Measurements from ENCODE around the gene ITGB1.
"Not testable (repeated sequence)": the region's sequence is repeated elsewhere in the genome, so short reads cannot be mapped to it uniquely, and the experiment has no call there.

Gene ITGB1

GRCh38 chr10:32937911-32938424 is 20.1 kb downstream of the ITGB1 start:
- DNase-seq (ENCODE audit: low spot score): peak; percentile 28

GRCh38 chr10:32932225-32932729 is 25.8 kb downstream of the ITGB1 start:
- DNase-seq (ENCODE audit: low spot score): no peak

- no peak for DNase-seq (ENCODE audit: low spot score)
Observed at GRCh38 chr10:32931593-32931992, 26.4 kb downstream of the ITGB1 start.

- no peak for DNase-seq (ENCODE audit: low spot score)
Observed at GRCh38 chr10:32930036-32930435, 28.0 kb downstream of the ITGB1 start.

GRCh38 chr10:32929634-32930033 is 28.4 kb downstream of the ITGB1 start:
- no peak for DNase-seq (ENCODE audit: low spot score)

- DNase-seq (ENCODE audit: low spot score): no peak
Observed at GRCh38 chr10:32927750-32928149, 30.3 kb downstream of the ITGB1 start.

- DNase-seq (ENCODE audit: low spot score): no peak
Observed at GRCh38 chr10:32923849-32924248, 34.2 kb downstream of the ITGB1 start.

- DNase-seq (ENCODE audit: low spot score): no peak
Observed at GRCh38 chr10:32923134-32923533, 34.9 kb downstream of the ITGB1 start.

GRCh38 chr10:32922170-32922569 is 35.9 kb downstream of the ITGB1 start:
- no peak for DNase-seq (ENCODE audit: low spot score)

- not testable (repeated sequence) for DNase-seq (ENCODE audit: low spot score)
Observed at GRCh38 chr10:32917817-32918216, 40.2 kb downstream of the ITGB1 start.

GRCh38 chr10:32911285-32912016 is 46.6 kb downstream of the ITGB1 start:
- DNase-seq (ENCODE audit: low spot score): no peak

GRCh38 chr10:32909970-32910369 is 48.1 kb downstream of the ITGB1 start:
- not testable (repeated sequence) for DNase-seq (ENCODE audit: low spot score)

GRCh38 chr10:32909456-32909855 is 48.6 kb downstream of the ITGB1 start:
- no peak for DNase-seq (ENCODE audit: low spot score)

- DNase-seq (ENCODE audit: low spot score): no peak
Observed at GRCh38 chr10:32906595-32906994, 51.4 kb downstream of the ITGB1 start.

GRCh38 chr10:32905466-32905865 is 52.6 kb downstream of the ITGB1 start:
- DNase-seq (ENCODE audit: low spot score): no peak

GRCh38 chr10:32901815-32902214 is 56.2 kb downstream of the ITGB1 start:
- DNase-seq (ENCODE audit: low spot score): no peak

- DNase-seq (ENCODE audit: low spot score): not testable (repeated sequence)
Observed at GRCh38 chr10:32895200-32895968, 62.6 kb downstream of the ITGB1 start.

GRCh38 chr10:32893916-32894664 is 63.9 kb downstream of the ITGB1 start:
- no peak for DNase-seq (ENCODE audit: low spot score)

- no peak for DNase-seq (ENCODE audit: low spot score)
Observed at GRCh38 chr10:32893434-32893833, 64.6 kb downstream of the ITGB1 start.

GRCh38 chr10:32891261-32891660 is 66.8 kb downstream of the ITGB1 start:
- DNase-seq (ENCODE audit: low spot score): no peak

- no peak for DNase-seq (ENCODE audit: low spot score)
Observed at GRCh38 chr10:32890444-32890843, 67.6 kb downstream of the ITGB1 start.

- DNase-seq (ENCODE audit: low spot score): no peak
Observed at GRCh38 chr10:32889631-32890212, 68.3 kb downstream of the ITGB1 start.
